Motor neuron (in vitro differentiated cells): ENCODE data around the gene SNCAIP. TPM values are rescaled to one million over a fixed set of nuclear protein-coding genes. Genes with fewer than 3 reads are reported as not detected.

Source experiments
- total RNA-seq, 8 experiments: library from RNA; unstranded; fragments of 300-600 nt; gene quantifications; 2 replicates each; pipeline versions ENCODE4 v1.2.3 to v1.2.4, GENCODE V29; 2022

Gene SNCAIP
- total RNA-seq, 8 experiments from 2014 or later, result 1.6 to 42.3 (median 17.8) TPM

Other genes starting within 250 kb of the SNCAIP start
- 100 to 1,000 TPM in 3 of 8 experiments, 10 to 100 TPM in 2, 1 to 10 TPM in 3; 1.0 to 147 (median 15.5) TPM for gene LOX, start 234.0 kb upstream of the SNCAIP start, total RNA-seq
- gene ZNF474, start 182.7 kb upstream of the SNCAIP start, total RNA-seq, result 10 to 100 TPM in 1 of 8 experiments, 1 to 10 TPM in 2, under 1 TPM in 5; 0.21 to 15.9 (median 0.63) TPM